ENCODE results near the gene HOXC13. TPM values are rescaled to one million over a fixed set of nuclear protein-coding genes. Genes with fewer than 3 reads are reported as not detected.

The HOXC13 gene
- total RNA-seq (2022) (5.3 and 6.0 TPM in 2 replicates), Bru-seq, nascent RNA (percentile 45 among the genes with signal in this experiment), BruChase-seq, experiment 1, labeled RNA remaining after a 6-hour chase (percentile 49 among the genes with signal in this experiment), BruChase-seq, experiment 2, labeled RNA remaining after a 2-hour chase (percentile 62 among the genes with signal in this experiment)
- long read RNA-seq, transcript HOXC13-201 (2 exons, 2,423 nt): major isoform, 17 of 19 reads
- long read RNA-seq, partial matches to known transcripts: 2 of 19 reads
- long read RNA-seq, other reads (novel, unspliced or antisense): 0 of 19 reads

- Mint-ChIP-seq H3K36me3 (ENCODE audit: insufficient read depth, unreplicated experiment) (peaks cover 3% of the 10 kb centered on the region), H3K27ac (ENCODE audit: low read depth, unreplicated experiment) (peak within 1 kb of the TSS; percentile 68), H3K27me3 (ENCODE audit: insufficient read depth, unreplicated experiment) (no peaks in the 10 kb centered on the region), H3K4me3 (ENCODE audit: unreplicated experiment) (peak within 1 kb of the TSS; percentile 78), H3K9me3 (ENCODE audit: unreplicated experiment) (no peaks in the 10 kb centered on the region), H3K4me1 (ENCODE audit: insufficient read depth, unreplicated experiment) (peaks cover 34% of the 10 kb centered on the region)
- peak; percentile 100 for DNase-seq (ENCODE audit: unreplicated experiment)
- intact Hi-C loops (cut with micrococcal nuclease): loop anchor here (2.0 to 5.0 kb wide), 2 partner anchors 34 to 146 kb away; partner anchors contain the start of gene HOXC11
- POLR2A ChIA-PET: interaction anchor here (0.6 to 4.8 kb wide), 27 partner anchors 8 to 407 kb away, joined by 3 to 59 read pairs (median 4); partner anchors contain the start of genes CALCOCO1, HOTAIR, HOXC11 and HOXC12
- peak; percentile 6 for TF ChIP-seq CTCF (IDR thresholded peaks at IDR 0.05; ENCODE audit: unreplicated experiment)
- BruUV-seq (replicated peaks): TSS peak; percentile 18
- CTCF ChIA-PET: interaction anchor here (0.6 to 4.1 kb wide), 9 partner anchors 9 to 299 kb away, joined by 3 to 21 read pairs (median 3); partner anchors contain the start of gene HOXC9
Observed at GRCh38 chr12:53938326-53939140, at the start of gene HOXC13. HOXC13 (plus strand) TSS chr12:53938831; CDS start chr12:53938907, 76 bp downstream.

GRCh38 chr12:53890081-53890480 lies 48.5 kb upstream of the HOXC13 start:
- Mint-ChIP-seq H3K9me3 (ENCODE audit: unreplicated experiment) (no peaks in the 10 kb centered on the region), H3K27ac (ENCODE audit: low read depth, unreplicated experiment) (no peak overlapping the region), H3K36me3 (ENCODE audit: insufficient read depth, unreplicated experiment) (no peaks in the 10 kb centered on the region), H3K4me3 (ENCODE audit: unreplicated experiment) (no peak overlapping the region), H3K27me3 (ENCODE audit: insufficient read depth, unreplicated experiment) (peaks cover 30% of the 10 kb centered on the region), H3K4me1 (ENCODE audit: insufficient read depth, unreplicated experiment) (no peaks in the 10 kb centered on the region)
- POLR2A ChIA-PET: no interaction called here
- CTCF ChIA-PET: no interaction called here
- no peak for DNase-seq (ENCODE audit: unreplicated experiment)
- no peak for TF ChIP-seq CTCF (IDR thresholded peaks at IDR 0.05; ENCODE audit: unreplicated experiment)
- BruUV-seq (replicated peaks): no TSS peak
- intact Hi-C loops (cut with micrococcal nuclease): no loop called here

DNA sequence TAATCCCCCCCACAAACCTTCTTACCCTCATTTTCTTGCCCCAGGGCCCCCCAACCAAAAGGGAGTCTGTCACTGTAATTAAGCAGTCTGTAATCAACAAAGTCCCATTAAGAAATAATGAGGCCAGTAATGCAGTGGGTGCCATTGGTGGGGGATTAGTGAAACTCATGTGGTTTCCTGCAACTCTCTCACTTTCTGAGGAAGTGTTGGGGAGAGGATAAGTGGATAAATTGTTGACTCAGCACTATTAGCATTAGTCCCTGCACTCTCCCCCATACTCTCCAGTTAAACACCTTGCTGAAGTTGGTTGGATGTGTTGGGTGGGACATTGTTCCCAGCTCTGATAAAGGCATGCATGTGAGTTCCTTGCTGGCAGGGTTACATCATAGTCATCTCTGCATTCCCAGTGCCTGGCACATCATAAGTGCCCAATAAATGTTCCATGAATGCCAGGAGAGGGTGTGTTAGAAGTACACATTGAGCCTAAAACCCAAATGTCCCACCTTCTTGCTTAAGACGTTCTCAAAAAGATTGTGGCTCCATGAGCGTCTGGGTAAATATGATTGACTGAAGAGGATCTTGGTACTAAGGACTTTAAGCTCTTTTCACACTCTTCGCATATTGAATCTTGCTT lies 45.8 kb upstream of the HOXC13 start:
- Mint-ChIP-seq H3K4me3 (ENCODE audit: unreplicated experiment) (no peak overlapping the region), H3K36me3 (ENCODE audit: insufficient read depth, unreplicated experiment) (no peaks in the 10 kb centered on the region), H3K9me3 (ENCODE audit: unreplicated experiment) (no peaks in the 10 kb centered on the region), H3K27ac (ENCODE audit: low read depth, unreplicated experiment) (no peak overlapping the region), H3K4me1 (ENCODE audit: insufficient read depth, unreplicated experiment) (no peaks in the 10 kb centered on the region), H3K27me3 (ENCODE audit: insufficient read depth, unreplicated experiment) (peaks cover 32% of the 10 kb centered on the region)
- intact Hi-C loops (cut with micrococcal nuclease): no loop called here
- TF ChIP-seq CTCF (IDR thresholded peaks at IDR 0.05; ENCODE audit: unreplicated experiment): no peak
- ChIA-PET CTCF (no interaction called here), POLR2A (interaction anchor here (1.0 kb wide), 1 partner anchor 115 kb away, joined by 3 read pairs; no protein-coding TSS in a partner anchor)
- no TSS peak for BruUV-seq (replicated peaks)
- DNase-seq (ENCODE audit: unreplicated experiment): no peak

DNA sequence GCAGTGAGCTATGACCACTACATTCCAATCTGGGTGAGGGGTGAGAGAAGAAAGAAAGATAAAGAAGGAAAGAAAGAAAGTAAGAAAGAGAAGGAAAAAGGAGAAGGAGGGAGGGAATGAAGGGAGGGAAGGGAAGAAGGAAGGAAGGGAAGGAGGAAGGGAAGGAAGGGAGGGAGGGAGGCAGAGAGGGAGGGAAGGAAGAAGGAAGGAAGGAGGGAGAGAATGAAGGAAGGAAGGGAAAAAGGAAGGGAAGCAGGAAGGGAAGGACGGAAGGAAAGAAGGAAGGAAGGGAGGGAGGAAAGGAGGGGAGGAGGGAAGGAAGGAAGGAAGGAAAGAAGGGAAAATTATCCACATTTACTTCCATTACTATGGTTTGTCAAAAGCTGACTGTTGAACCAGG lies 39.4 kb upstream of the HOXC13 start:
- H3K27me3 Mint-ChIP-seq (ENCODE audit: insufficient read depth, unreplicated experiment): peaks cover 46% of the 10 kb centered on the region
- H3K36me3 Mint-ChIP-seq (ENCODE audit: insufficient read depth, unreplicated experiment): no peaks in the 10 kb centered on the region
- no peak overlapping the region for H3K27ac Mint-ChIP-seq (ENCODE audit: low read depth, unreplicated experiment)
- no peaks in the 10 kb centered on the region for H3K9me3 Mint-ChIP-seq (ENCODE audit: unreplicated experiment)
- ChIA-PET CTCF (interaction anchor here (0.7 kb wide), 1 partner anchor 74 kb away, joined by 3 read pairs; the partner anchor contains the start of gene HOXC11), POLR2A (no interaction called here)
- no peak for TF ChIP-seq CTCF (IDR thresholded peaks at IDR 0.05; ENCODE audit: unreplicated experiment)
- BruUV-seq (replicated peaks): no TSS peak
- H3K4me1 Mint-ChIP-seq (ENCODE audit: insufficient read depth, unreplicated experiment): no peaks in the 10 kb centered on the region
- H3K4me3 Mint-ChIP-seq (ENCODE audit: unreplicated experiment): no peak overlapping the region
- DNase-seq (ENCODE audit: unreplicated experiment): no peak
- intact Hi-C loops (cut with micrococcal nuclease): no loop called here

Measured in MCF 10A (cell line).